DND-41 (cell line): ENCODE results near the gene ASPN.

Experiments used
- EZH2 ChIP-seq: IDR thresholded peaks from 3 replicates; pipeline ENCODE4 v1.6.1; 2012; ENCODE audit warnings: borderline replicate concordance, low read depth, mild to moderate bottlenecking, moderate library complexity, low read length, inconsistent platforms; ENCODE audit not compliant: severe bottlenecking
- TF ChIP-seq, protein P1 (sequence below): IDR thresholded peaks from 2 replicates; pipeline ENCODE4 v1.5.1; 2012; ENCODE audit warnings: borderline replicate concordance, low read length, moderate library complexity, mild to moderate bottlenecking; ENCODE audit not compliant: poor library complexity, severe bottlenecking; ENCODE audit errors: extremely low read depth

DNA sequence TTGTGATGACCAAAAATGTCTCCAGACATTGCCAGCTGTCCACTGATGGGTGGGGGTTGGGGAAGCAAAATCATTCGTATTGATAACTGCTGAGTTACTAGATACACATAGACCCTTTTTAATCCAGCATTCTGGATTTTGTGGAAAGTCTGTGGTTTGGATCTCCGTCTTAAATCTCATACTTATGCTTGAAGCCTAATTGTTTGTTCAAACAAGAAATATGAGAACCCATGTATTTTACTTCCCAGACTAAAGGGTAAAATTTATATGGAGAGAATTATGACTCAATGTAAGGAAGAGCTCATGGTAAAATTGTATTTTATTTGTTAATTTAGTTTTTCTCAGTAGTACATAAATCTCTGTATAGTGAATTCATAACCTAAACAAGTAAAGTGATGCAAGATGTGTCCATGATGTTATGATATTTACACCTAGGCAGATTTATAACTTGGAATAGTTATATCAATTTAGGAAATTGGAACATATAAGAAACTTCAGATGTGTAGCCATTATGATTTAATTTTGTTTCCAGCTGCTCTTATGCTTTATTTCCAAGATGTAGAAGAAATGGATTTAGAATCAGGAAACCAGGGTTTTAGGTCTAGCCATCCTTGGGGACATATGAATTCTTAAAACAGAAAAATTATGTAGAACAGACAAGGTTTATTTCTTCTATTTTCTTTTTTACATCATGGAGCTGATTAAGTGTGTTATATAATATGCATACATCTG is 73.4 kb downstream of the ASPN start:
- TF ChIP-seq, protein P1, sequence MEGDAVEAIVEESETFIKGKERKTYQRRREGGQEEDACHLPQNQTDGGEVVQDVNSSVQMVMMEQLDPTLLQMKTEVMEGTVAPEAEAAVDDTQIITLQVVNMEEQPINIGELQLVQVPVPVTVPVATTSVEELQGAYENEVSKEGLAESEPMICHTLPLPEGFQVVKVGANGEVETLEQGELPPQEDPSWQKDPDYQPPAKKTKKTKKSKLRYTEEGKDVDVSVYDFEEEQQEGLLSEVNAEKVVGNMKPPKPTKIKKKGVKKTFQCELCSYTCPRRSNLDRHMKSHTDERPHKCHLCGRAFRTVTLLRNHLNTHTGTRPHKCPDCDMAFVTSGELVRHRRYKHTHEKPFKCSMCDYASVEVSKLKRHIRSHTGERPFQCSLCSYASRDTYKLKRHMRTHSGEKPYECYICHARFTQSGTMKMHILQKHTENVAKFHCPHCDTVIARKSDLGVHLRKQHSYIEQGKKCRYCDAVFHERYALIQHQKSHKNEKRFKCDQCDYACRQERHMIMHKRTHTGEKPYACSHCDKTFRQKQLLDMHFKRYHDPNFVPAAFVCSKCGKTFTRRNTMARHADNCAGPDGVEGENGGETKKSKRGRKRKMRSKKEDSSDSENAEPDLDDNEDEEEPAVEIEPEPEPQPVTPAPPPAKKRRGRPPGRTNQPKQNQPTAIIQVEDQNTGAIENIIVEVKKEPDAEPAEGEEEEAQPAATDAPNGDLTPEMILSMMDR = no peak
- TF ChIP-seq EZH2 = no peak
